ENCODE data around the gene DISP1.
"Not testable (repeated sequence)": the region's sequence is repeated elsewhere in the genome, so short reads cannot be mapped to it uniquely, and the experiment has no call there.

DISP1 gene

GRCh38 chr1:222792744-222793143, 22.1 kb upstream of the DISP1 start:
- DNase-seq (ENCODE audit: low read depth in 2 of 2) = no peak

GRCh38 chr1:222794656-222795474, 20.0 kb upstream of the DISP1 start:
- DNase-seq (ENCODE audit: low read depth in 2 of 2) = no peak

- DNase-seq (ENCODE audit: low read depth in 2 of 2) = no peak
Measured at GRCh38 chr1:222798116-222798515, 16.7 kb upstream of the DISP1 start.

- no peak for DNase-seq (ENCODE audit: low read depth in 2 of 2)
Measured at GRCh38 chr1:222798975-222799374, 15.9 kb upstream of the DISP1 start.

GRCh38 chr1:222801067-222801466, 13.8 kb upstream of the DISP1 start:
- no peak for DNase-seq (ENCODE audit: low read depth in 2 of 2)

- DNase-seq (ENCODE audit: low read depth in 2 of 2) = no peak
Measured at GRCh38 chr1:222811671-222812070, 3.2 kb upstream of the DISP1 start.

- DNase-seq (ENCODE audit: low read depth in 2 of 2) = no peak
Measured at GRCh38 chr1:222813866-222814535, 838 bp upstream of the DISP1 start.

- no peak for DNase-seq (ENCODE audit: low read depth in 2 of 2)
Measured at GRCh38 chr1:222815440-222815765, 564 bp downstream of the DISP1 start.

- DNase-seq (ENCODE audit: low read depth in 2 of 2) = no peak
Measured at GRCh38 chr1:222817529-222817928, 2.7 kb downstream of the DISP1 start.

- DNase-seq (ENCODE audit: low read depth in 2 of 2) = no peak
Measured at GRCh38 chr1:222818171-222818570, 3.3 kb downstream of the DISP1 start.

GRCh38 chr1:222820171-222820712, 5.4 kb downstream of the DISP1 start:
- DNase-seq (ENCODE audit: low read depth in 2 of 2) = no peak

- no peak for DNase-seq (ENCODE audit: low read depth in 2 of 2)
Measured at GRCh38 chr1:222821239-222821638, 6.4 kb downstream of the DISP1 start.

- no peak for DNase-seq (ENCODE audit: low read depth in 2 of 2)
Measured at GRCh38 chr1:222823695-222824094, 8.9 kb downstream of the DISP1 start.

GRCh38 chr1:222824641-222825040, 9.8 kb downstream of the DISP1 start:
- DNase-seq (ENCODE audit: low read depth in 2 of 2) = no peak

GRCh38 chr1:222828939-222829338, 14.1 kb downstream of the DISP1 start:
- no peak for DNase-seq (ENCODE audit: low read depth in 2 of 2)

- DNase-seq (ENCODE audit: low read depth in 2 of 2) = no peak
Measured at GRCh38 chr1:222829868-222830267, 15.0 kb downstream of the DISP1 start.

GRCh38 chr1:222833356-222833876, 18.6 kb downstream of the DISP1 start:
- no peak for DNase-seq (ENCODE audit: low read depth in 2 of 2)

- DNase-seq (ENCODE audit: low read depth in 2 of 2) = no peak
Measured at GRCh38 chr1:222843469-222844410, 28.9 kb downstream of the DISP1 start.

GRCh38 chr1:222844411-222844779, 29.6 kb downstream of the DISP1 start:
- no peak for DNase-seq (ENCODE audit: low read depth in 2 of 2)

- DNase-seq (ENCODE audit: low read depth in 2 of 2) = no peak
Measured at GRCh38 chr1:222845763-222846162, 30.9 kb downstream of the DISP1 start.

- DNase-seq (ENCODE audit: low read depth in 2 of 2) = not testable (repeated sequence)
Measured at GRCh38 chr1:222850550-222850949, 35.7 kb downstream of the DISP1 start.

GRCh38 chr1:222852326-222852725, 37.5 kb downstream of the DISP1 start:
- no peak for DNase-seq (ENCODE audit: low read depth in 2 of 2)

Data from stimulated activated CD8-positive, alpha-beta memory T cell treated with anti-CD3 and anti-CD28 coated beads, Interleukin-15, amount 100 ng/mL, for 48 hours (primary cell).